GM19035 (cell line): ENCODE results near the gene SCYL1.
"Not testable (repeated sequence)": the region's sequence is repeated elsewhere in the genome, so short reads cannot be mapped to it uniquely, and the experiment has no call there.

Experiments used
- ATAC-seq: cut with Tn5 transposase; IDR thresholded peaks from one replicate; pipeline ENCODE4 v1.9.1; 2021; ENCODE audit not compliant: unreplicated experiment

The SCYL1 gene

DNA sequence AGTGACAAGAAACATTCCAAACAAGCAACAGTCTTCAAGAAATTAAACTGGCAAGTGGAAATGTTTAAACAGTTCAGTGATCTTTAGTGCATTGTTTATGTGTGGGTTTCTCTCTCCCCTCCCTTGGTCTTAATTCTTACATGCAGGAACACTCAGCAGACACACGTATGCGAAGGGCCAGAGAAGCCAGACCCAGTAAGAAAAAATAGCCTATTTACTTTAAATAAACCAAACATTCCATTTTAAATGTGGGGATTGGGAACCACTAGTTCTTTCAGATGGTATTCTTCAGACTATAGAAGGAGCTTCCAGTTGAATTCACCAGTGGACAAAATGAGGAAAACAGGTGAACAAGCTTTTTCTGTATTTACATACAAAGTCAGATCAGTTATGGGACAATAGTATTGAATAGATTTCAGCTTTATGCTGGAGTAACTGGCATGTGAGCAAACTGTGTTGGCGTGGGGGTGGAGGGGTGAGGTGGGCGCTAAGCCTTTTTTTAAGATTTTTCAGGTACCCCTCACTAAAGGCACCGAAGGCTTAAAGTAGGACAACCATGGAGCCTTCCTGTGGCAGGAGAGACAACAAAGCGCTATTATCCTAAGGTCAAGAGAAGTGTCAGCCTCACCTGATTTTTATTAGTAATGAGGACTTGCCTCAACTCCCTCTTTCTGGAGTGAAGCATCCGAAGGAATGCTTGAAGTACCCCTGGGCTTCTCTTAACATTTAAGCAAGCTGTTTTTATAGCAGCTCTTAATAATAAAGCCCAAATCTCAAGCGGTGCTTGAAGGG is 20.0 kb upstream of the SCYL1 start:
- ATAC-seq = no peak

DNA sequence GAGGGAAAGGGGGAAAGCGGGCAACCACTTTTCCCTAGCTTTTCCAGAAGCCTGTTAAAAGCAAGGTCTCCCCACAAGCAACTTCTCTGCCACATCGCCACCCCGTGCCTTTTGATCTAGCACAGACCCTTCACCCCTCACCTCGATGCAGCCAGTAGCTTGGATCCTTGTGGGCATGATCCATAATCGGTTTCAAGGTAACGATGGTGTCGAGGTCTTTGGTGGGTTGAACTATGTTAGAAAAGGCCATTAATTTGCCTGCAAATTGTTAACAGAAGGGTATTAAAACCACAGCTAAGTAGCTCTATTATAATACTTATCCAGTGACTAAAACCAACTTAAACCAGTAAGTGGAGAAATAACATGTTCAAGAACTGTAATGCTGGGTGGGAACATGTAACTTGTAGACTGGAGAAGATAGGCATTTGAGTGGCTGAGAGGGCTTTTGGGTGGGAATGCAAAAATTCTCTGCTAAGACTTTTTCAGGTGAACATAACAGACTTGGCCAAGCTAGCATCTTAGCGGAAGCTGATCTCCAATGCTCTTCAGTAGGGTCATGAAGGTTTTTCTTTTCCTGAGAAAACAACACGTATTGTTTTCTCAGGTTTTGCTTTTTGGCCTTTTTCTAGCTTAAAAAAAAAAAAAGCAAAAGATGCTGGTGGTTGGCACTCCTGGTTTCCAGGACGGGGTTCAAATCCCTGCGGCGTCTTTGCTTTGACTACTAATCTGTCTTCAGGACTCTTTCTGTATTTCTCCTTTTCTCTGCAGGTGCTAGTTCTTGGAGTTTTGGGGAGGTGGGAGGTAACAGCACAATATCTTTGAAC is 19.2 kb upstream of the SCYL1 start:
- no peak for ATAC-seq

DNA sequence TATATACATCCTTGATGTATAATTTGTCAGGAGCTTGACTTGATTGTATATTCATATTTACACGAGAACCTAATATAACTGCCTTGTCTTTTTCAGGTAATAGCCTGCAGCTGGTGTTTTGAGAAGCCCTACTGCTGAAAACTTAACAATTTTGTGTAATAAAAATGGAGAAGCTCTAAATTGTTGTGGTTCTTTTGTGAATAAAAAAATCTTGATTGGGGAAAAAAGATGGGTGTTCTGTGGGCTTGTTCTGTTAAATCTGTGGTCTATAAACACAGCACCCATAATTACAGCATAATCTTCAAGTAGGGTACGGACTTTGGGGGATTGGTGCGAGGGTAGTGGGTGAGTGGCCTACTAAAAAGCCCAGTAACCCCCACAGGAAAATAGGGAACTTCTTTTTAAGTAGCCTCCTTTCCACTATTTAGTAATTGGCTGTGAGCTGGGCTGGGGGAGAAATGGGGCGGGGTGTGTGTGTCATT is 18.6 kb upstream of the SCYL1 start:
- ATAC-seq = no peak

DNA sequence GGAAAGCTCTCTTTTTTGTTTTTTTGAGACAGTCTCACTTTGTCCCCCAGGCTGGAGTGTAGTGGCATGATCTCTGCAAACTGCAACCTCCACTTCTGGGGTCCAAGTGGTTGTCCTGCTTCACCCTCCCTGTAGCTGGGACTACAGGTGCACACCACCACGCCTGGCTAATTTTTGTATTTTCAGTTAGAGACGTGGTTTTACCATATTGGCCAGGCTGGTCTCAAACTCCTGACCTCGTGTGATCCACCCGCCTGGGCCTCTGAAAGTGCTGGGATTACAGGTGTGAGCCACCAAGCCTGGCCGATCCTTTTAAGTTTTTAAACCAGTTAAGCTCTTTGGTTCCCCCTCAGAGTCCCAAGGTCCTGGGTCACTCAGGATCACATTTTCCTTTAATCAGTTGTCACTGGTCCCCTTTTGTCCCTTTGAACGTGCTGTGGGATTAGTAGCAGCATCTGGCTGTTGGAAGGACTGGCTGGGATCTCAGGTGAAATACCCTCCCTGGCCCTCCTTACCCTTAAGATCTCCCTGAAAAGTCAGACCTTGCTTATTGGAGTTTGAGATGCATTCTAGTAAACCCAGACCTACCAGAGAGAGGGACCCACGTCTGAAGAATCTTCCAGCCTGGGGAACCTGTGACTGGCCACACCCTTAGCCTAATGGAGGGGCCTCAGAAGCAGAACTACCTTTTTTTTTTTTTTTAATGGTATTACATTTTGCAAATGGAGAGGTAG is 17.9 kb upstream of the SCYL1 start:
- peak; percentile 39 for ATAC-seq

DNA sequence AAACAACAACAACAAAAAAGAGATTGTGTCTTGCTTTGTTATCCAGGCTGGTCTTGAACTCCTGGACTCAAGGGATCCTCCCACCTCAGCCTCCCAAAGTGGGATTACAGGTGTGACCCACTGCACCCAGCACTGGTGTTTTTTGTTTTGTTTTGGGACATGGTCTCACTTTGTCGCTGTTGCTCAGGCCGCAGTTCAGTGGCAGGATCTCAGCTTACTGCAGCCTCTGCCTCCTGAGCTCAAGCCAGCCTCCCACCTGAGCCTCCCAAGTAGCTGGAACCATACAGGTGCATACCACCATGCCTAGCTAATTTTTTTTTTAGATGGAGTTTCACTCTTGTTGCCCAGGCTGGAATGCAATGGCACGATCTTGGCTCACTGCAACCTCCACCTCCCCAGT is 12.6 kb upstream of the SCYL1 start:
- not testable (repeated sequence) for ATAC-seq

DNA sequence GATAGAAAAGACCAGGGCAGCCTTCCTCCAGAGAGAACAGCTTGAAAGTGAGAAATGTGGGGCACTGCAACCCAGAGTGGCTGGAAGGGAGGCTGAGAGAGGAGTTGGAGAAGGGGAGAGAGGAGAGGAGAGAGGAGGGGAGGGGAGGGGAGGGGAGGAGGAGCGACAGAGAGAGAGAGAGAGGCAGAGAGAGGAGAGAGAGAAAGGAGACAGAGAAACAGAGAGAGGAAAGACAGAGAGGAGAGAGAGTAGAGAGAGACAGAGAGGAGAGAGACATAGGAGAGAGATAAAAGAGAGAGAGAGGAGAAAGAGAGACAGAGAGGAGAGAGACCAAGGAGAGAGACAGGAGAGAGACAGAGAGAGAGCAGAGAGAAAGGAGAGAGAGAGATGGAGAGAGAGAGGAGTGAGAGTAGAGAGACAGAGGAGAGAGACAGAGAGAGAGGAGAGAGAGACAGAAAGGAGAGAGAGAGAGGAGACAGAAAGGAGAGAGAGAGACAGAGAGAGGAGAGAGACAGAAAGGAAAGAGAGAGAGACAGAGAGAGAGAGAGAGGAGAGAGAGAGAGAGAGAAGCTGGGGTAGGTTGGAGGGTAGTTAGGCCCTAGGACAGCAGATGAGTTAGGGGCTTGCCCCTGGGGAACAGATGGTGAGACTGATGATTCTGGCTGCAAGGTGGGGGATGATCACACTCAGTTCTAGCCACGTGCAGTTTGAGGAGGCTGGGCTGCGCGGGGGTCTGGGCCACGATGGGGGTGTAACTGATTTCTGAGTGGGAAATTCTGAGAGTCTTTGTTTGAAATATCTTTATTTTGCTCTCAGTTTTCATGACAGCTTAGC is 8.5 kb upstream of the SCYL1 start:
- ATAC-seq = no peak

DNA sequence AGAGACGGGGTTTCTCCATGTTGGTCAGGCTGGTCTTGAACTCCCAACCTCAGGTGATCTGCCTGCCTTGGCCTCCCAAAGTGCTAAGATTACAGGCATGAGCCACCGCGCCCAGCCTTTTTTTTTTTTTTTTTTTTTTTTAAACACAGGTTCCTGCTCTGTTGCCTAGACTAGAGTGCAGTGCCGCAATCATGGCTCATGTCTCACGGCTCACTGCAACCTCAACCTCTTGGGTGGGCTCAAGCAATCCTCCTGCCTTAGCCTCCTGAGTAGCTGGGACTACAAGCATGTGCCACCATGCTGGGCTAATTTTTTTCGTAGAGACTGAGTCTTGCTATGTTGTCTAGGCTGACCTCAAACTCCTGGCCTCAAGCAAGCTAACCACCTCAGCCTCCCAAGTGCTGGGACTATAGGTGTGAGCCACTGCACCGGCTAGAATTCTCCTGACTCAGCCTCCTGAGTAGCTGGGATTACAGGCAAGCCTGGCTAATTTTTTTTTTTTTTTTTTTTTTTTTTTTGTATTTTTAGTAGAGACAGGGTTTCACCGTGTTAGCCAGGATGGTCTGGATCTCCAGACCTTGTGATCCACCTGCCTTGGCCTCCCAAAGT is 5.8 kb upstream of the SCYL1 start:
- not testable (repeated sequence) for ATAC-seq

DNA sequence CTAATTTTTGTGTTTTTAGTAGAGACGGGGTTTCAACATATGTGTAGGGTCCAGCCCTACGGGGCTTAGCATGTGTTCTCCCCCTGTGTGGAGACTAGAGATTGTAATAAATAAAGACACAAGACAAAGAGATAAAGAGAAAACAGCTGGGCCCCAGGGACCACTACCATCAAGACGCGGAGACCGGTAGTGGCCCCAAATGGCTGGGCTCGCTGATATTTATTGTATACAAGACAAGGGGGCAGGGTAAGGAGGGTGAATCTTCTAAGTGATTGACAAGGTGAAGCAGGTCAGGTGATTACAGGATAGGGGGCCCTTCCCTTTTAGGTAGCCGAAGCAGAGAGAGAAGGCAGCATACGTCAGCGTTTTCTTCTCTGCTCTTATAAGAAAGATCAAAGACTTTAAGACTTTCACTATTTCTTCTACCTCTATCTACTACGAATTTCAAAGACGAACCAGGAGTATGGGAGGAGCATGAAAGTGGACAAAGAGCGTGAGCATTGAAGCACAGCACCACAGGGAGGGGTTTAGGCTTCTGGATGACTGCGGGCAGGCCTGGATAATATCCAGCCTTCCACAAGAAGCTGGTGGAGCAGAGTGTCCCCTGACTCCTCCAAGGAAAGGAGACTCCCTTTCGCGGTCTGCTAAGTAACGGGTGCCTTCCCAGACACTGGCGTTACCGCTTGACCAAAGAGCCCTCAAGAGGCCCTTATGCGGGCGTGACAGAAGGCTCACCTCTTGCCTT is 2.9 kb upstream of the SCYL1 start:
- ATAC-seq = not testable (repeated sequence)

DNA sequence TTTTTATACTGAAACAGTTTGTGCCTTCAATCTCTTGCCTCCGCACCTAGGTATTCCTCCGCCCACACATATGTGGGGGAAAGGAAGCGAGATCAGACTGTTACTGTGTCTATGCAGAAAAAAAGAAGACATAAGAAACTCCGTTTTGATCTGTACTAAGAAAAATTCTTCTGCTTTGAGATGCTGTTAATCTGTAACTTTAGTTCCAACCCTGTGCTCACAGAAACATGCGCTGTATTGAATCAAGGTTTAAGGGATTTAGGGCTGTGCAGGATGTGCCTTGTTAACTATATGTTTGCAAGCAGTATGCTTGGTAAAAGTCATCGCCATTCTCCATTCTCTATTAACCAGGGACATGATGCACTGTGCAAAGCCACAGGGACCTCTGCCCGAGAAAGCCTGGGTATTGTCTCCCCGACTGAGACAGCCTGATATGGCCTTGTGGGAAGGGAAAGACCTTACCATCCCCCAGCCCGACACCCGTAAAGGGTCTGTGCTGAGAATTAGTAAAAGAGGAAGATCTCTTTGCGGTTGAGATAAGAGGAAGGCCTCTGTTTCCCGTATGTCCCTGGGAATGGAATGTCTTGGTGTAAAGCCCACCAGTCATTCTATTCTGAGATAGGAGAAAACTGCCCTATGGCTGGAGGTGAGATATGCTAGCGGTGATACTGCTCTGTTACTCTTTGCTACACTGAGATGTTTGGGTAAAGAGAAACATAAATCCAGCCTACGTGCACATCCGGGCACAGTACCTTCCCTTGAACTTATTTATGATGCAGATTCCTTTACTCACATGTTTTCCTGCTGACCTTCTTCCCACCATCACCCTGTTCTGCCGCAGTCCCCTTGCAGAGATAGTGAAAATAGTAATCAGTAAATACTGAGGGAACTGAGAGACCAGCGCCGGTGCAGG is 1.9 kb upstream of the SCYL1 start:
- ATAC-seq = not testable (repeated sequence)

DNA sequence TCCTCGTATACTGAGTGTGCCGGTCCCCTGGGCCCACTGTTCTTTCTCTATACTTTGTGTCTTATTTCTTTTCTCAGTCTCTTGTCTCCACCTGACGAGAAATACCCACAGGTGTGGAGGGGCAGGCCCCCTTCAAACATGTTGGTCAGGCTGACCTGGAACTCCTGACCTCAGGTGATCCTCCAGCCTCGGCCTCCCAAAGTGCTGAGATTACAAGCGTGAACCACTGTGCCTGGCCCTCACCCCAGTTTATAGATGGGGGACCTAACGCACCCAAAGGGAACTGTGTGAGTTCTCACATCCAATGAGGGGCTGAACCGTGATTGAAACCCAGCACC is 1.3 kb upstream of the SCYL1 start:
- not testable (repeated sequence) for ATAC-seq

DNA sequence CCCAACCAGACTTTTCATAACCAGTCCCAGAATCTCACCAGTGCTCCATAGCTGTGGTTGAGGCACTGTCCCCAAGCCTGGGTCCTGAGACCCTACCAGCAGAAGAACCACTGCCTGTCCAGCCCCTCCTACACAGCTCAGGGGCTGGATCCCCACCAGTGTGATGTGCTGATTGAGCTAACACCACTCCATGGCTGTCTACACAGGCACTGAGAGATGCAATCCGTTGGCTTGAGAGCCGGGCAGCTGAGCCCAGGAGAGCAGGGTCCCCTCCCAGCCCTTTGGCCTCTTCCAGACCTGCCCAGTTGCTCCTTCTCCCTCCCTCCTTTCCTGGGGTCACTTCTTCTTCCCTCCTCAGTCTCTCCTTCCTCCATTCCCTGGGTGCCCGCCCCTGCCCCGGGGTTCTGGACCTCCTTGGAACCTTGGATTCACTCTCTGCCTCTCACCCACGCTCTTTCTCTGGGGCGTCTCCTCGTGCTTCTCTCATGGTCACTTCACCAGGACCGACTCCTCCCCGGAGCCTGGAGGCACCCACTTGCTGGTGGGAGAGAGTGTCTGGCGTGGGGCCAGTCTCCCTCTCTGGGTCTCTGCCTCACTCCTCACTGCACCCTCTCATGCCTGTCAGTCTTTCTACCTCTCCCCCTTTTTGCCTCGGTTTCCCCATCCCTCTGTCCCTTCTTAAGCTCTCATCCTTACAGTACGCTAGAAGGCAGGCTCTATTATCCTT is 706 bp upstream of the SCYL1 start:
- ATAC-seq = no peak

DNA sequence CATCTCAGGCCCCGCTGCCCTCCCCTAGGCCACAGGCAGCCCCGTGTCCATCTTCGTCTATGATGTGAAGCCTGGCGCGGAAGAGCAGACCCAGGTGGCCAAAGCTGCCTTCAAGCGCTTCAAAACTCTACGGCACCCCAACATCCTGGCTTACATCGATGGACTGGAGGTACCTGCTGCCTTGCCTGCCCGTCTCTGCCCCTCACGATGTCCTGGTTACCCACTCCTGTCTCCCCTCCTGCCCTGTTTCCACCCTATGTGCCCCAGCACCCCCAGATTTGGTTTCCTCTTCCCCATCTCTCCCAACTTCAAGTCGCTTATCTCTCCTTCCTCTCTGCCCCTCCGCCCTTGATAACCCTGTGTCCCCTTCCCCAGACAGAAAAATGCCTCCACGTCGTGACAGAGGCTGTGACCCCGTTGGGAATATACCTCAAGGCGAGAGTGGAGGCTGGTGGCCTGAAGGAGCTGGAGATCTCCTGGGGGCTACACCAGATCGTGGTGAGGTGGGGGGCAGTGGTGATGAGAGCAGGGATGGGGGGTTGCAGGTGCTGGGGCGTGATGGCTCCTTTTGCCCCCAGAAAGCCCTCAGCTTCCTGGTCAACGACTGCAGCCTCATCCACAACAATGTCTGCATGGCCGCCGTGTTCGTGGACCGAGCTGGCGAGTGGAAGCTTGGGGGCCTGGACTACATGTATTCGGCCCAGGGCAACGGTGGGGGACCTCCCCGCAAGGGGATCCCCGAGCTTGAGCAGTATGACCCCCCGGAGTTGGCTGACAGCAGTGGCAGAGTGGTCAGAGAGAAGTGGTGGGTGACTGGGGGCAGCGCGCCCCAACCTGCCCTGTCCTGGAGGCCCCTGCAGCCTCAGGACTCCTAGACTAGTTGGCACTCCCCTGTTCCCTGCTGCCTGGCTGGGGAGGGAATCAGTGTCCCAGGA is 930 bp downstream of the SCYL1 start:
- ATAC-seq = no peak

DNA sequence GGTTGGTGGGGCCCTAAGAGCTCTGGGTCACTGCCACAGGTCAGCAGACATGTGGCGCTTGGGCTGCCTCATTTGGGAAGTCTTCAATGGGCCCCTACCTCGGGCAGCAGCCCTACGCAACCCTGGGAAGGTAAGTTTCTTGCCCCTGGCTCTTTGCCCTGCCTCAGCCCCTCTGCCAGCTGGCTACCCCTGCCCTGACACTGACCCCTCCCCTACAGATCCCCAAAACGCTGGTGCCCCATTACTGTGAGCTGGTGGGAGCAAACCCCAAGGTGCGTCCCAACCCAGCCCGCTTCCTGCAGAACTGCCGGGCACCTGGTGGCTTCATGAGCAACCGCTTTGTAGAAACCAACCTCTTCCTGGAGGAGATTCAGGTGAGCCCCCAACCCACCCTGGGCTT is 1.9 kb downstream of the SCYL1 start:
- no peak for ATAC-seq

DNA sequence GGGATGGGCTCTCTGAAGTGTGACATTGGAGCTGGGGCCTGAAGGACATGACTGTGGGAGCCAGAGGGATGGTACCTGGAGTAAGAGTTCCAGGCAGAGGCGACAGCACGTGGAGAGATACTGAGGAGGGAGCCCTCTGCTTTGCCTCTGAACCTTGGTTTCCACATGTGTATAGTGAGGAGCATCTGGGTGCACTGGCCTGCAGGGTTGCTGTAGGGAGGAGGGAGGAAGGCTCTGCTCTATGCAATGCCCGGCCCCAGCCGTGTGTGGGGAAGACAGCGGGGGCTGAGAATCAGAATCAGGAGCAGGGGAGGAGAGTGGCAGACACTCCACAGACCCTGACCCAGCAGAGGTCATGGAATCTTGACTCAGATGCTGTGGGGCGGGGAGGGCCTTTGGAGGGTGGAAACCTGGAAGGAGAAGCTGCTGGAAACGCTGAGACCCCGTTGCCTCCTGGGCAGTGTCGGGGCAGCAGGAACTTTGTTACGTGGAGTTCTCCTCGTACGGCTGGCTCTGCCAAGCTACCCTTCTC is 4.0 kb downstream of the SCYL1 start:
- ATAC-seq = no peak

DNA sequence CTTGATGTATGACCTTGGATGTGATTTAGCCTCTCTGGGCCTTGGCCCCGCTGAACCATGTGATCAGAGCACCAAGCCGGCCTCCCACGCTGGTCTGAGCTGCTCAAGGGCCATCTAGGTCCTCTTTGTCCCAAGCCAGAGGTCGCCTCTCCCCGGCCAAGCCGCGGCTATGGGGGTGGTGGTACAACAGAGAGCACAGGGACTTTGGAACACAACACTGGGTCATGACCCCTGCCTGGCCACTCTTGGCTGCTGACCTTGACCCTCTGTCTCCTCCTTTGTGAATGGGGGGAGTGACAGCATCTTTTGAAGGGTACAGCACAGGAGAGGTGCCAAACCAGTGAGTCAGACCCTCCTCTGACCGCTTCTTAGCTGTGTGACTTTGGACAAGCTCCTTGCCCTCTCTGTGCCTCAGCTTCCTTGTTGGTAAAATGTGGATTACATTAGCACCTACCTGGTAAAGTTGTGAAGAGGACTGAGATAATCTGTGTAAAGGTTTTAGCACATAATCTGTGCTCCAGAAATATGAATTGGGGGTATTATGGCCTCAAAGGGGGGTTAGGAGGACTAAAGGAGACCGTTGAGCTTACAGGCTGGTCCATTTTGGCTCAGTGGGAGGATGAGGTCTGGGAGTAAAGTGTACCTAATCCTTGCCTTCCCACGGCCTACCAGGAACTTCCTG is 4.7 kb downstream of the SCYL1 start:
- no peak for ATAC-seq

DNA sequence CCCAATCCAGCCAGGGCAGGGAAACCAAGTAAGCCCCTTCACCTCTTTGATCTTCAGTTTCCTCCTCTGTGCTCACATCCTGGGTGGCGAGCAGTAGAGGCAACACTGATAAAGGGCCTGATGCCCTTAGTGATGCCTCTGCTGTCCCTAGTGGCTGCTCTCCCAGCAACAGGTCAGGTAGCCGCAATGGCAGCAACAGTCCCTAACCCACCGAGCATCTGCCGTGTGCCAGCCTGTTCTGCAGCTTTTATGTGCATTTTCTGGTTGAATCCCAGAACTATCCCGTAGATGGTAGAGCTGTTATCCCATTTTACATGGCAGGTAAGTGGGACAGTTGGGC is 5.2 kb downstream of the SCYL1 start:
- no peak for ATAC-seq
